Left colon (tissue), 2 donors: ENCODE measurements around the gene TRRAP. TPM values are rescaled to one million over a fixed set of nuclear protein-coding genes. Genes with fewer than 3 reads are reported as not detected.
"Not testable (repeated sequence)": the region's sequence is repeated elsewhere in the genome, so short reads cannot be mapped to it uniquely, and the experiment has no call there.

Experiments used
- ATAC-seq: fragments of 200-7000 bp; cut with Tn5 transposase; one replicate; pipeline ENCODE4 v1.9.1; 2020; ENCODE audit warnings: mild to moderate bottlenecking, moderate library complexity
- DNase-seq, 2 donors: peaks; one replicate each; pipeline ENCODE4 v3.0.0-alpha.2; 2020
- intact Hi-C, 2 donors: fragments of 100-400 bp; cut with DNase I in 1 of 2; cut with micrococcal nuclease in 1 of 2; formaldehyde crosslinking; loops; one replicate each; pipeline versions ENCODE4 v1.11.2 to v1.14.0; 2022; cut with DNase I, micrococcal nuclease
- total RNA-seq, 2 donors: library from RNA; stranded (reverse); fragmentation: NEBNext Ultra II Directional; extraction: Animal tissue kit (Norgen Biotek cat#: 25700); gene quantifications; one replicate each; pipeline ENCODE4 v1.2.1, GENCODE V29; 2021
- donor health status: DM: no; HTN: no; CAD: no.
- donor health status: DM: yes; HTN: yes; CAD: no.

The TRRAP gene
- total RNA-seq, 2 donors from 2014 or later = 31.9 to 37.6 TPM

DNA sequence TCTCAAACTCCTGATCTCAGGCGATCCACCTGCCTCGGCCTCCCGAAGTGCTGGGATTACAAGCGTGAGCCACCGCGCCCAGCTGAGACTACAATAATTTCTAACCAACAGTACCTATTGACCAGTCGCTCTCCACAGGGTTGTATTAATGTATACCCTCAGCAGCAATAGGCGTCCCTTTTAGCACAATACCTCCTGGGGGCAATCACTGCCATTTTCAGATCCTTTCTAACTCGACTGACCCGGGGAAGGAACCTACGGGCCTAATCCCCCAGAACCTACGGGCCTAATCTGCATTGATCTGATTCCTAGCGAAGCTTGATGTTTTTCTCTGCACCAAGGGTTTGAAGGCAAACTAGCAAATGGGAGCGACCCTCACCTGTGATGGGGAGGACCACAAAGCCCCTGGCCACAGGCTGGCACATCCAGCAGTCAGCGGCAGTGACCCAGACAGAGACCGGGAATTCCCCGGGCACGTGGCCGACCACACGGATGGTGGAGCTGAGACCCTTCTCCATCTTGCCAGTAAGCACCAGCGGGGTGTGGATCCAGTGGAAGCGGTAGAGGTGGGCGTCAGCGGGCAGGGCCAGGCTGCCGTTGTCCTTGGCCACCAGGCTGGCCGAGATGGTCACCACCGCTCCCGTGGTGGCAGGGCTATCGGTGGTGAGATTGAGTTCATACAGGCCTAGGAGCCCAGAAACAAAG lies 15.5 kb upstream of the TRRAP start:
- intact Hi-C loops = no loop called here
- no peak for ATAC-seq

DNA sequence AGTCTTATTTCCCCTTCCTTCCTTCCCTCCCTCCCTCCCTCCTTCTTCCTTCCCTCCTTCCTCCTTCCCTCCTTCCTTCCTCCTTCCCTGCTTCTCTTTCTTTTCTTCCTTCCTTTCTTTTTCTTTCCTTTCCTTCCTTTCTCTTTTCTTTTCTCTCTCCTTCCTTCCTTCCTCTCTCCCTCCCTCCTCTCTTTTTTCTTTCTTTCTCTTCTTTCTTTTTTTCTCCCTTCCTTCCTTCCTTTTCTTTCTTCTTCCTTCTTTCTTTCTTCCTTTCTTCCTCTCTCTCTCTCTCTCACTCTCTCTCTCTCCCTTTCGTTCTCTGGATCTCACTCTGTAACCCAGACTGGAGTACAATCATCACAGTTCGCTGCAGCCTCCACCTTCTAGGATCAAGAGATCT lies 14.7 kb upstream of the TRRAP start:
- DNase-seq (no peak), ATAC-seq (no peak)
- intact Hi-C loops = no loop called here

More for the DNA sequence above, 15.5 kb upstream of the TRRAP start:
- no peak for DNase-seq

DNA sequence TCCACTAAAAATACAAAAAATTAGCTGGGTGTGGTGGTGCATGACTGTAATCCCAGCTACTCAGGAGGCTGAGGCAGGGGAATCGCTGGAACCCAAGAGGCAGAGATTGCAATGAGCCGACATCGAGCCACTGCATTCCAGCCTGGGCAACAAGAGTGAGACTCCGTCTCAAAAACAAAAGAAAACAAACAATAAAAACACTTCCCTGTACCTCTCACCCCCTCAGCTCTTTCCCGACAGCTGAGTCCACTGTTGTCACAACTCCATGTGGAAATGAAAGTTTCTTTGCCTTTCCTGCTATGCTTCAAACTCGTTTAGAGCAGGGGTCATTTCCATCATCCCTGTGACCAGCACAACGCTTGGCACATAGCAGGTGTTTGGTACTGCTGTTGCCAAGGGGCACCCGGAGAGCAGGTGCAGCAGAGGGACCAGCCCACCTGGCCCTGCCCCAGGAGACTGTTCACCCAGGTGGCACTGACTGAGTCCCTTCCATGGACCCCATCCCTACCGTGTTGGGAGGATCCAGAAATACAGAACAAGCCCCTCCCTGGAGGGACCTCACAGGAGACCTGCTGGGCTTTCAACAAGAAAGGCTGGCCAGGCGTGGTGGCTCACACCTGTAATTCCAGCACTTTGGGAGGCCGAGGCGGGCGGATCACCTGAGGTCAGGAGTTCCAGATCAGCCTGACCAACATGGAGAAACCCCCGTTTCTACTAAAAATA lies 13.4 kb upstream of the TRRAP start:
- no peak for DNase-seq
- no peak for ATAC-seq
- intact Hi-C loops = no loop called here

DNA sequence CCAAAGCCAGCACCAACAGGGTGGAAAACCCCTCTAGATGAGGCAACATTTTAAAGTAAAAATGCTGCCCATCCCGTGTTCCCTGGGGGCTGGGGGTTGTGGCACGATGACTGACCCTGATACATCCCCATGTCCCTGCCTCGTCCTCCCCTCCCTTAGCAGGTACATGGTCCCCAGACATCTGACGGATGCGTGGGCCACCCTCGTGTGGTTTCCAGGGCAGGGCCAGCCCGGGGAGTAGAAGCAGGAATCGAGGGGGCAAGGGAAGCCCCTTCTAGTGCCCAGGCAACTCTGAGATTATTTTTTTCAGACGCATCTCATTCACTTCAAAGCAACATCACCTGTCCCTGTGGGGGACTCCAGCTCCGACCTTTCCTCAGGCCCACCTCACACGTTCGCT lies 12.0 kb upstream of the TRRAP start:
- no peak for DNase-seq
- ATAC-seq = no peak

GRCh38 chr7:98866765-98867164 lies 11.6 kb upstream of the TRRAP start:
- intact Hi-C loops = no loop called here
- ATAC-seq (no peak), DNase-seq (no peak)

More for the DNA sequence above, 12.0 kb upstream of the TRRAP start:
- intact Hi-C loops = no loop called here

DNA sequence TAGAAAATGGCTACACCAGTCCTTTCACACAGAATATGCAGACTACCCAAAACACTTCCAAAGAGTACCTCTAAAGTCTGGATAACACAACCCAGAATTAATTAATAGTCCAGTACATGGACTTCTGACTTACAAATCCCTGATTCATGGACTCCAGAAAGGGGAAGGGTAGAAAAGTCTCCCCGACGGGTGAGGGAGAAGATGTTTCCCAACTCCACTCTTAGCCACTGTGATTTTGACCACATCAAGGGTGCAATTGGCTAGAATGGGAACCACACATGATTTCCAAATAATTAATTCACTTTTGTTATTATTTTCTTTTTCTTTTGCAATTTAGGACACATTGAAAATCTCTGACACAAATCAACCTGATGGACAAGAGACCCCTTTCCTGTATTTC lies 9.9 kb upstream of the TRRAP start:
- ATAC-seq (no peak), DNase-seq (no peak)
- intact Hi-C loops = no loop called here

DNA sequence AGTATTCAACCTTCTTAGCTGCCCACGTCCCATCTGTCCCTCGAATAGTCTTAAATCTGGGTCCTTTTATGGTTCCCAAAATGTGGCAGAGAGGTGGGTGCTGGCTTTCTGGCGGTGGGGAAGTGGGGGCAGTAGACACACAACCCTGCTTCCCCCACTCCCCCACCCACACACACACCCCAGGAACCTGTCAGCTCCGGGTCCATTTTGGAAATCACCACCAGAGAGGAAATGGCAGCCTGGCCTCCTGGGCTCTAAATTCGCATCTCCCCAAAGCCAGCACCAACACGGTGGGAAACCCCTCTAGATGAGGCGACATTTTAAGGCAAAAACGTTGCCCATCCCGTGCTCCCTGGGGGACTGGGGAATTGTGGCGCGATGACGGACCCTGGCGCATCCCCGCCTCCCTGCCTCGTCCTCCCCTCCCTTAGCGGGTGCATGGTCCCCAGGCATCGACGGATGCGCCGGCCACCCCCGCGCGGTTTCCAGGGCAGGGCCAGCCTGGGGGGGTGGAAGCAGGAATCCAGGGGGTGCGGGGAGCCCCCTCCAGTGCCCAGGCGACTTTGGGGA lies 9.2 kb upstream of the TRRAP start:
- DNase-seq = no peak
- ATAC-seq = no peak
- intact Hi-C loops = no loop called here

GRCh38 chr7:98869597-98870120 lies 8.7 kb upstream of the TRRAP start, which contains the start of gene TMEM130:
Gene TMEM130 (minus strand): TSS chr7:98870014. CDS start chr7:98869861, 153 bp downstream.
- no peak for ATAC-seq
- DNase-seq = no peak
- intact Hi-C loops = no loop called here

DNA sequence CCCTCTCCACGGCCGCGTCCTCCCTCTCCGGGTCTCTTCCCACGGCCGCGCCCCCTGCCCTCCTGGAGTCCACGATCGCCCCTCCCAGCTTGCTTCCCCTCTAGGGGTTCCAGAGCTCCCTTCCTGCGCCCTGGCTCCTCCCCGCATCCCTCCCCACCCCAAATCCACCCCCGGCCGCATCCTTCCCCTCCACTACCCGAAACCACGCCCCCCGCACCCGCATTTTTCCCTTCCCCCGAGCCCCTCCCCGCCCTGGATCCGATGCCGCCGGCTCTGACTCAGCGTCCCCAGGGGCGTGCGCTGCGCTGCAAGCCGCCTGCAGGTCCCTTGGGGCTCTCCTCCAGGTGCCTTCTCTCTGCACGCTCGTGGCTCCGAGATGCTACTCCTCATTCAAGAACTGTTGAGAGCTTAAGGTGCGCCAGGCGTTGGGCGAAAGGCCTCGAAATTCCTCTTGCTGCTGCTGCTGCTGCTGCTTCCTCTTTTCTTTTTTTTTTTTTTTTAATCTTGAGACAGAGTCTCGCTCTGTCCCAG lies 8.1 kb upstream of the TRRAP start:
- ATAC-seq (no peak), DNase-seq (peak in 1 of 2 donors; percentile 31)
- intact Hi-C loops = no loop called here

GRCh38 chr7:98870807-98871491 lies 7.4 kb upstream of the TRRAP start:
- no peak for ATAC-seq
- DNase-seq = no peak
- intact Hi-C loops = no loop called here

- DNase-seq (no peak), ATAC-seq (peak; percentile 30)
- intact Hi-C loops = no loop called here
These were observed 5.9 kb upstream of the TRRAP start for GRCh38 chr7:98872328-98872924.

DNA sequence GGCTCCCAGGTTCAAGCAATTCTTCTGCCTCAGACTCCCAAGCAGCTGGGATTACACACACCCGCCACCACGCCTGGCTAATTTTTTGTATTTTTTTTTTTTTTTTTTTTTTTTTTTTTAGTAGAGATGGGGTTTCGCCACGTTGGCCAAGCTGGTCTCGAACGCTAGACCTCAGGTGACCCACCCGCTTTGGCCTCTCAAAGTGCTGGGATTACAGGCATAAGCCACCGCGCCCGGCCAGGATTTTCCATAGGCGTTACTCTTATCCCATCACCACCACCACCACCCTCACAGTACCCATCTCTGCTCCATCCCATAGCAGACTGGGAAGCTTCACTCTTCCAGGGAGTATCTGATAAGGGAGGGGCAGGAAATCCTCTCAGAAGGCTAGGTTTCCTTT lies 4.7 kb upstream of the TRRAP start:
- intact Hi-C loops, DNase-seq, ATAC-seq: not testable (repeated sequence)

- intact Hi-C loops = no loop called here
- ATAC-seq = no peak
- DNase-seq = no peak
These were observed 3.4 kb upstream of the TRRAP start for GRCh38 chr7:98874942-98875341.

DNA sequence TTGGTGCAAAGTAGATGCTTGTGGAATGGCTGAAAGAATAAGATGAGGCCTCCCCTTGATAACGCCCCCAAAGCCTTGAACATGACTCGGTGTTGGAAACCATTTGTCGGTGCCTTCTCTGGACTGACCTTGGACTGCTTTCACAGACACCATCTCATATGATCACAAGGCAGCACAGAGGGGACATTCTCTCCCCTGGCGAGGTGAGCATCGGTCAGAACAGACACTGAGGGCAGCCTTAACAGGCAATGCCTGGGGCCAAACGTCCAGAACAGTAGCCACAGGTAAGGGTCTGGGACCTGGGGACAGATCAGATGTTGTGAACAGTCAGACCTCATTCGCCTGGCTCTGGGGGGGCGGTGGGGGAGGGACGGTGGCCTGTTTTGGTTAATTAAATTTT lies 2.8 kb upstream of the TRRAP start:
- ATAC-seq = no peak
- intact Hi-C loops = no loop called here

GRCh38 chr7:98877146-98877545 lies 1.2 kb upstream of the TRRAP start:
- DNase-seq = no peak
- no peak for ATAC-seq
- intact Hi-C loops = no loop called here

More for the DNA sequence above, 2.8 kb upstream of the TRRAP start:
- DNase-seq = no peak

DNA sequence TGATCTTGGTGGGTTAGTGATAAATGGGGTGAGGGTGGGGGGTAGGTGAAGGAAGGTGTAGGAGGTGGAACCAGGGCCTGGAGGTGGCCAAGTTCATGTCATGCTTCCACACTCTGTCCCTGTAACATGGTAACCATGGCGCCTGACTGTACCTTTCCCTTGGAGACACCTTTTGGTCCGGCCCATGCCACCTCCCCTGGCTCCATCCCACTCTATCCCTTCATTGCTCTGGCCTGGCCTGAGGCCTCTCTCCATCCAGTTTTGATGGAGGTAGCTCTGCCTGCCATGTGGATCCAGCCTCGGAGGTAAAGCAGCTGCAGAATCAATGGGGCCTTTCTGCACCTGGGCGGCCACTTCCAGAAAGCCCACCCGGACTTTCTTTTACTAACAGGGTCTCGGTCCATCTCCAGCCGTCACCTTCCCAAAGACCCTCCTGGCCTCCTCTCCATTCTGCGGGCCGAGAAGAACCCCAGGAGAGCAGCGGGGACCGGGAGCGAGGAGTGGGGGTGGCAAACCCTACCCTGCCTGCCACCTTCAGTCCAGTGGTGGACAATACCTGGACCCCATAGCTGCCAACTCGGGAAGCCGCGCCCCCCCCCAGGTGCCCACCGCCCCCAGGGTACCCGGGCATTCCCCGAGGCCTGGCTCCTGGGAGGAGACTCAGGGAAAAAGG lies 504 bp upstream of the TRRAP start:
- ATAC-seq (no peak), DNase-seq (peak in 1 of 2 donors; percentile 28)
- intact Hi-C loops = no loop called here

DNA sequence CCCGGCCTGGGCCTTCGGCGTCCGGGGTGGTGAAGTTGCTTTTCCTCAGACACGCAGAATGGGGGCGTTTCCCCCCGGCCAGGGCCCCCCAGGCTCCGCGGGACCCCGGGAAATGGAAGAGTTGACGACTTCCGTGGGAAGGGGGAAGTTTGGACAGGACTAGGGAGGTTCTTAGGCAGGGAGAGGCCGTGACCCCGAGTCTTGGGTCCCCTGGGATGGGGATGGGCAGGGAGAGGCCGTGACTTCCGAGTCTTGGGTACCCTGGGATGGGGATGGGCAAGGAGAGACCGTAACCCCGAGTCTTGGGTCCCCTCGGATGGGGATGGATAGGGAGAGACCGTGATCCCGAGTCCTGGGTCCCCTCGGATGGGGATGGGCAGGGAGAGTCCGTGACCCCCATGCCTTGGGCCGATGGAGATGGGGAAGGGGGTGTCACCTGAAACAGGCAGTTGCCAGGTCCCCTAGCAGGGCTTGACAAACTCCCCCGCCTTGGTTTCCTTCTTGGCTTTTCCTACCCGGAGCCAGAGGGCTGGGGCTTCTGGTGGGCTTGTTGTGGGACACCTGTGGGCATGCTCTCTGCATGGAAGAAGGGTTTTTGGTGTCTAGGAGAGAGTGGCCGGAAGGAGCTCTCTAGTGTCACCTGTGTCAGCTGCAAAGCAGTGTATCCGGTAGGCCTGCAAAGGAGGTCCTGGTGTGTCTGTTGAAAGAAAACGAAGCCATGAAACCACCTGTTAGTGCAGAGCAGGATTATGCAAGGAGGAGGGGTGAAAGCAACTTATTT lies 1.1 kb downstream of the TRRAP start:
- intact Hi-C loops = no loop called here
- ATAC-seq = peak; percentile 77
- peak; percentile 51 to 60 for DNase-seq

DNA sequence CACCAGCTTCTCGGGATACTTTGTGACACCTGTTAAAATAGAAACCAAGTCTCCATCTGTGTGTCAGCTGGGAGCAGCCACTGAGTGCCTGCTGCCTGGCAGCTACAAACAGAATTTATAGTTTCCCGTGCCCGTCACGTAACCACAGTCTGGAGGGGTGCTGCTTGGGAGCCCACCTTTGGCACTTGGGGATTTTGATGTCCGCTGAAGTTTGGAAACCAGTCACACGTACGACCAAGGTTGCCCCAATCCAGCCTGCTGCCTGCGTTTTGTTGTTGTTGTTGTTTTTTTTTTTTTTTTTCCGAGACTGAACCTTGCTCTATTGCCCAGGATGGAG lies 1.6 kb downstream of the TRRAP start:
- ATAC-seq (no peak), DNase-seq (no peak)
- intact Hi-C loops = no loop called here
